ENCODE data around the gene PDZRN3. TPM values are rescaled to one million over a fixed set of nuclear protein-coding genes. Genes with fewer than 3 reads are reported as not detected.

Gene PDZRN3
- total and polyA plus RNA-seq, 2 of the 13 experiments (the other 11 are each of a cell fraction or from before 2014, with no cell fraction given): not detected

DNA sequence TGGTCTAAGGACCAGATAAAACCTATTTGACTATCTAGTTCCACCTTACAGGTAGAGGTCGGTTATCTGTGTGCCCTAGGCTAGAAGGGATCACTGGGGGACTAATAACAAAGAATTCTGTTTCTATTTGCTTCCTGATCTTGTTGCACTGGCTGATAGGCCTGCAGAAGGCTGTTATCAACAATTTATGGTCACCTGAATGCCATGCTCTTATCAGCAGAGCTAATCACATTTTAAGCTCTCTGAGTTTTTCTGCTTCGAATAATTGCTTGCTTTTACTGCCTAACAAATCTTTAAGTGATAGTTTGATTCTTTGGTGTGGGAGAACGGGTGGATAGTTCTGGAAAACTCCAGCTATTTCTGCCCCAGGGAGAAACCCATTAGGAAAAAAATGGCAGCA lies 263.1 kb downstream of the PDZRN3 start:
- Histone ChIP-seq H3K4me3 (replicated peaks in 1 of 3; ENCODE audit: insufficient read depth in 1 of 3, low read depth in 2 of 3, low read length in 3 of 3) (no peak overlapping the region), H3K36me3 (replicated peaks in 1 of 2; ENCODE audit: control insufficient read depth in 1 of 2, insufficient read depth in 2 of 2, low read length in 2 of 2) (no peaks in the 10 kb centered on the region), H2AFZ (ENCODE audit: low read length) (no peak overlapping the region), H3K27me3 (ENCODE audit: control insufficient read depth in 1 of 2, insufficient read depth in 2 of 2, low read length in 2 of 2) (no peaks in the 10 kb centered on the region; a peak in 1 of 5 replicates), H4K20me1 (ENCODE audit: insufficient read depth, low read length) (no peaks in the 10 kb centered on the region), H3K4me2 (ENCODE audit: low read depth, low read length) (no peak overlapping the region), H3K27ac (ENCODE audit: extremely low read length, insufficient read depth, low read length) (no peak overlapping the region), H3K9ac (ENCODE audit: insufficient read depth, low read depth, low read length) (no peak overlapping the region), H3K4me1 (ENCODE audit: insufficient read depth, low read length) (no peaks in the 10 kb centered on the region), H3K79me2 (ENCODE audit: insufficient read depth, low read length) (no peaks in the 10 kb centered on the region), H3K9me3 (ENCODE audit: low read length) (no peaks in the 10 kb centered on the region)
- FAIRE-seq (no peak), ATAC-seq (no peak), DNase-seq (ENCODE audit: low spot score) (no peak)
- in situ Hi-C loops (cut with HindIII; ENCODE audit: extremely low pct_ligation_motif_present, low pct_unique_long_range_greater_than_20kb): no loop called here
- BruUV-seq (replicated peaks): no TSS peak
- WGBS (ENCODE audit: low lambda C conversion rate): 0% methylated on average over 3 of the region's 3 CpGs
- ChIA-PET CTCF (ENCODE audit: low intra/inter-chr PET ratio, low total read pairs) (no interaction called here), POLR2A (no interaction called here)
- intact Hi-C loops (cut with micrococcal nuclease; ENCODE audit: unreplicated experiment): no loop called here
- TF ChIP-seq, protein P1, sequence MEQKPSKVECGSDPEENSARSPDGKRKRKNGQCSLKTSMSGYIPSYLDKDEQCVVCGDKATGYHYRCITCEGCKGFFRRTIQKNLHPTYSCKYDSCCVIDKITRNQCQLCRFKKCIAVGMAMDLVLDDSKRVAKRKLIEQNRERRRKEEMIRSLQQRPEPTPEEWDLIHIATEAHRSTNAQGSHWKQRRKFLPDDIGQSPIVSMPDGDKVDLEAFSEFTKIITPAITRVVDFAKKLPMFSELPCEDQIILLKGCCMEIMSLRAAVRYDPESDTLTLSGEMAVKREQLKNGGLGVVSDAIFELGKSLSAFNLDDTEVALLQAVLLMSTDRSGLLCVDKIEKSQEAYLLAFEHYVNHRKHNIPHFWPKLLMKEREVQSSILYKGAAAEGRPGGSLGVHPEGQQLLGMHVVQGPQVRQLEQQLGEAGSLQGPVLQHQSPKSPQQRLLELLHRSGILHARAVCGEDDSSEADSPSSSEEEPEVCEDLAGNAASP (CRISPR knock-in tag; IDR thresholded peaks at IDR 0.05; ENCODE audit: borderline replicate concordance): no peak
- TF ChIP-seq KMT2A (CRISPR knock-in tag; IDR thresholded peaks at IDR 0.05) (no peak), NFYC (CRISPR knock-in tag; IDR thresholded peaks at IDR 0.05) (no peak), SSRP1 (CRISPR knock-in tag; IDR thresholded peaks at IDR 0.05) (no peak), DPF2 (CRISPR knock-in tag; IDR thresholded peaks at IDR 0.05; ENCODE audit: borderline replicate concordance, low read depth) (no peak), HOXA3 (CRISPR knock-in tag; IDR thresholded peaks at IDR 0.05) (no peak), NR3C1 (CRISPR knock-in tag; IDR thresholded peaks at IDR 0.05) (no peak), NKX3-1 (CRISPR knock-in tag; IDR thresholded peaks at IDR 0.05) (no peak), AHR (CRISPR knock-in tag; IDR thresholded peaks at IDR 0.05) (no peak), ZNF343 (CRISPR knock-in tag; IDR thresholded peaks at IDR 0.05) (no peak)
- TF ChIP-seq, protein P2, sequence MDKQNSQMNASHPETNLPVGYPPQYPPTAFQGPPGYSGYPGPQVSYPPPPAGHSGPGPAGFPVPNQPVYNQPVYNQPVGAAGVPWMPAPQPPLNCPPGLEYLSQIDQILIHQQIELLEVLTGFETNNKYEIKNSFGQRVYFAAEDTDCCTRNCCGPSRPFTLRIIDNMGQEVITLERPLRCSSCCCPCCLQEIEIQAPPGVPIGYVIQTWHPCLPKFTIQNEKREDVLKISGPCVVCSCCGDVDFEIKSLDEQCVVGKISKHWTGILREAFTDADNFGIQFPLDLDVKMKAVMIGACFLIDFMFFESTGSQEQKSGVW (CRISPR knock-in tag; IDR thresholded peaks at IDR 0.05; ENCODE audit: borderline replicate concordance): no peak
- TF ChIP-seq, protein P3, sequence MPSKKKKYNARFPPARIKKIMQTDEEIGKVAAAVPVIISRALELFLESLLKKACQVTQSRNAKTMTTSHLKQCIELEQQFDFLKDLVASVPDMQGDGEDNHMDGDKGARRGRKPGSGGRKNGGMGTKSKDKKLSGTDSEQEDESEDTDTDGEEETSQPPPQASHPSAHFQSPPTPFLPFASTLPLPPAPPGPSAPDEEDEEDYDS (CRISPR knock-in tag; IDR thresholded peaks at IDR 0.05): no peak

Data from HepG2 (cell line).